ENCODE results near the gene CNMD.
"Not testable (repeated sequence)": the region's sequence is repeated elsewhere in the genome, so short reads cannot be mapped to it uniquely, and the experiment has no call there.

CNMD gene

DNA sequence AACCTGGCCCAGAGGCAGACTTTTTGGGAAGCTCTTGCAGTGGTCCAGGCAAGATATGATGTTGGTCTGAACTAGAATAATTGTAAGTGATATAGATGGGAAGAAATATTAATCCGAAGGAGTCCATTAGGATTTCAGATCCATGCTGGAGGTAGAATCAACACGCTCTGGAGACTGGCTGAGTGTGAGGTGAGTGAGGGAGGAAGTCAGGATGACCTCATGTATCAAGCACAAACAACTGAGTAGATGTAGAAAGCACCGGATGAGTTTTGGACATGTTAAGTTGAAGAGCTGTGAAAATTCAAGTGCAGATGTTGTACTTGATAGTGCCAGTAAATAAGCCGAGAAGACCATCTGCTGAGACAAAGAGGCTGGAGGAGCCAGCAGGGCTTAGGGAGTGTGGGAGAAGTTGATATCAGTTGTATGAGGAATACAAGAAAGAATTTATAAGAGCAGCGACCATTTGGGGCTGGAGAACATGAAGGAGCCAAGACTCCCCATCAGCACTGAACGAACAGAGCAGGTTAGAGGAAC lies 5.3 kb upstream of the CNMD start:
- DNase-seq (ENCODE audit: low spot score): no peak

- DNase-seq (ENCODE audit: low spot score): peak; percentile 17
These were observed 4.4 kb upstream of the CNMD start for GRCh38 chr13:52743988-52744387.

- no peak for DNase-seq (ENCODE audit: low spot score)
These were observed 3.9 kb upstream of the CNMD start for GRCh38 chr13:52743569-52743968.

- no peak for DNase-seq (ENCODE audit: low spot score)
These were observed 727 bp downstream of the CNMD start for GRCh38 chr13:52738719-52739467.

- DNase-seq (ENCODE audit: low spot score): no peak
These were observed 1.7 kb downstream of the CNMD start for GRCh38 chr13:52737965-52738364.

DNA sequence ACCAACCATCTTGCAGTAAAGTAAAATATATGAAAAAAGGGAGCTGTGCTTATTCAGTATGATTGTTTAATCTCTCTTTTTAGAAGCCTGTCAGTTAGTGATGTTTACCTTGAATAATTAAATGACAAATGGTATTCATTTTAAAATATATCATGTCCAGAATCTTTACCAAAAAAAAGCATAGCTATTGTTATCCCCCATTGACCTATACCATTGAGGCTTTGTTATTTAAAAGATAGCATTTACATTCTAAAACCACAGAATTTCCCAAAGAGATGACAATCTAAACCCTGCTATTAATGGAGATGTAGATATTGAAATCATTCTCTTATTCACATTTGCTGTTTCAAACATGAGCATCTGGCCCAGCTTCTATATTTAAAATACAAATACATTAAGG lies 2.2 kb downstream of the CNMD start:
- DNase-seq (ENCODE audit: low spot score): no peak

- no peak for DNase-seq (ENCODE audit: low spot score)
These were observed 2.7 kb downstream of the CNMD start for GRCh38 chr13:52736891-52737290.

- no peak for DNase-seq (ENCODE audit: low spot score)
These were observed 5.5 kb downstream of the CNMD start for GRCh38 chr13:52734075-52734623.

DNA sequence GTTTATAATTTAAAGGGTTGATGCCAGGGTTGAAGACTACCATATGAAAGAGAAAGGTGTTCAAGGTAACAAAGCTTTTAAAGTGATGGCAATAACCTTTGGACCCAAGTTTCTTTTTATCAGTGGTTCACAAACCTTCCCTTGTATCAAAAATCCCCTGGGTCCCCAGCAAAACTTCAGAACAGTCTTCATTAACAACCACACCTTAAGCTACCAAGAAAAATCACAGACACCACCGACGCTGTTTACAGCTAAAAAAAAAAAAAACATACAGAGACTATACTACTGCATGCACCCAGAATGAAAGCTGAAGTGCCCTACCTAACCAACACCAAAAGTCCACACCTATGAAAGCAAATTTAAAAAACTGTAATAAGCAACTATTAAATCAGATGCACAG lies 13.4 kb downstream of the CNMD start:
- no peak for DNase-seq (ENCODE audit: low spot score)

GRCh38 chr13:52725302-52725701 lies 14.3 kb downstream of the CNMD start:
- DNase-seq (ENCODE audit: low spot score): no peak

DNA sequence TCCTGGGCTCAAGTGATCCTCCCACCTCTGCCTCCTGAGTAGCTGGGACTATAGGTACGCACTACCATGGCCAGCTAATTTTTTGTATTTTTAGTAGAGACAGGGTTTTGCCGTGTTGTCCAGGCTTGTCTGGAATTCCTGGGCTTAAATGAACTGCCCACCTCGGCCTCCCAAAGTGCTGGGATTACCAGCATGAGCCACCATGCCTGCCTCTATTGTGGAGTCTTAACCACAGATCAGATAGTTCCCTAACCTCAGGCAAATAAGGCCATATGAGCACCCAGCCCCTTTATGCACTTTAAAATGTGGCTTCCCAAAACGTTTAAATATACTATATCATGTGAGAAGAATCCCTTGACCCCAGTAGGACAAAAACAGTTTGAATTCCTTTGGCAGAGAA lies 16.4 kb downstream of the CNMD start:
- DNase-seq (ENCODE audit: low spot score): no peak

- not testable (repeated sequence) for DNase-seq (ENCODE audit: low spot score)
These were observed 18.3 kb downstream of the CNMD start for GRCh38 chr13:52721356-52721755.

DNA sequence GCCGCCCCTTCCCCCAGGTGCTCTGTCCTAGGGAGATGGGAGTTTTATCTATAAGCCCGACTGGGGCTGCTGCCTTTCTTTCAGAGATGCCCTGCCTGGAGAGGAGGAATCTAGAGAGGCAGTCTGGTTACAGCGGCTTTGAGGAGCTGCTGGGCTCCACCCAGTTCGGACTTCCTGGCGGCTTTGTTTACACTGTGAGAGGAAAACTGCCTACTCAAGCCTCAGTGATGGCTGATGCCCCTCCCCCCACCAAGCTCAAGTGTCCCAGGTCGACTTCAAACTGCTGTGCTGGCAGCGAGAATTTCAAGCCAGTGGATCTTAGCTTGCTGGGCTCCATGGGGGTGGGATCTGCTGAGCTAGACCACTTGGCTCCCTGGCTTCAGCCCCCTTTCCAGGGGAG lies 18.7 kb downstream of the CNMD start:
- not testable (repeated sequence) for DNase-seq (ENCODE audit: low spot score)

DNA sequence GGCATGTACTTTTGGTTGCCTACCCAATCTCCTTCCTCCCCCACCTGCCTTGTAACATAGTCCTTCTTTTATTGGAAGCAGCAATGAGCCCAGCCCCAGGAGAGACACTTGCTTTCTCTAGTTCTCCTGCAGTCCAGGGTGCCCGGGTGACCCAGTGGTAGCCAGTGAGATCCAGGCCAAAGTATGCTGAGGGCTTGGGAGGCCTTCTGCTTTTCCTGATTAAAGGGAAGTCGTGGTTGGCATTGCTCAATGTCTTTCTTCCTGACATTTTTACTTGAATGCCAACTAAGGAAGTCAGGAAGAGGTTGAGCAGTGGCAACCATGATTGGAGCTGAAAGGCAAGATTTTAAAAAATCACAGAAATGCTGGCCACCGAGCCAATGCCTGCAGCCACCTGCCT lies 25.7 kb downstream of the CNMD start:
- DNase-seq (ENCODE audit: low spot score): no peak

- no peak for DNase-seq (ENCODE audit: low spot score)
These were observed 27.2 kb downstream of the CNMD start for GRCh38 chr13:52712385-52712784.

DNA sequence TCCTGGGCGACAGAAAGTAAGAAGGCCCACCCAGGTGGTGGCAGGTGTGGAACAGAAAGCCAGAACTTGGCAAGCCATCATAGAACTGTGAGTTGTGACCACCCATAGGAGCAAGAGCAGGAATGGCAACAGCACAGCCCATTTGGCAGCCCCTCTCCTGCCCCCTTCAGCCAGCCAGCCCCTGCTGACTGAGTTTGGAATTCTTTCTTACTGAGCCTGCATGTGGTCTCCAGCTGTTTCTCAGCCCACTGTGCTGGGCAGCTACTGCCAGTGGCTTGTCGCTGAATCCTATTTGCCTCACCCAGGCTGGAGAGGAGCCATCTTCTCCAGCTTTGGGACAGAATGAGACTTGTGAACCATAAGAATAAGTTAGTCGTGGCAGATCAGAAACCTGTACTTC lies 28.3 kb downstream of the CNMD start:
- DNase-seq (ENCODE audit: low spot score): no peak

- DNase-seq (ENCODE audit: low spot score): not testable (repeated sequence)
These were observed 31.4 kb downstream of the CNMD start for GRCh38 chr13:52708266-52708665.

DNA sequence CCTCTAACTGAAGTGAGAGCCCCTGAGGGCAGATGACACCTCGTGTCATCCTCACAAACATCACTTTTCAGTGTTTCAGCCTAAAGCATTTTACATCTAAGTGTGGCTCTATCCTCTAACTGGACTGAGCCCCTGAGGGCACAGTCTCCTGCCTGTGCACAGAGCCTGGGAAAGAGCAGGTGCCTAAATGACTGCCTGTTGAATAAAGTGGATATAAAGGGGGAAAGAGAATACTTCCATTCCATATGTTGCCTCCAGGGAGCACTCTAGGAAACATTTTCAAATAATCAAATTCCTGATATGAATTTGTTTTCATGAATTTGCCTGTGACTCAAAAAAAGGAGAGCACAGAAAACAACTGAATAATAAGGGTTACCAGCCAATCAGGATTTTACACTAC lies 32.2 kb downstream of the CNMD start:
- DNase-seq (ENCODE audit: low spot score): no peak

- DNase-seq (ENCODE audit: low spot score): no peak
These were observed 33.5 kb downstream of the CNMD start for GRCh38 chr13:52706081-52706480.

- no peak for DNase-seq (ENCODE audit: low spot score)
These were observed 36.1 kb downstream of the CNMD start for GRCh38 chr13:52703482-52703881.

GRCh38 chr13:52701728-52702465 lies 37.7 kb downstream of the CNMD start:
- DNase-seq (ENCODE audit: low spot score): no peak

DNA sequence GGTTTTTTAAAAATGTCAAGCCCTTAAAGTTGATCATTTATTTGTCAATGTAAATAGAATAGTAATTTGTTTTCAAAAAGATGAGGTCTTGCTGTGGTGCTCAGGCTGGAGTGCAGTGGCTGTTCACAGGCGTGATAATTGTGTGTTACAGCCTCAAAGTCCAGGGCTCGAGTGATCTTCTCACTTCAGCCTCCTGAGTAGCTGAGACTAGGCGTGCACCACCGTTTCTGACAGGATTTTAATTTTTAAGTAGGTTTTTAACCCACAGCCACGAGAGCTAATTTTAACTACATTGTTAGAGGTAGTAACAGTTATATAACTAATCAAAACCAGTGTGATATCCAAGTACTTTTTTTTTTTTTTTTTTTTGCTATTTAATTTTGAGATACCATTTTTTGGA lies 43.1 kb downstream of the CNMD start:
- no peak for DNase-seq (ENCODE audit: low spot score)

DNA sequence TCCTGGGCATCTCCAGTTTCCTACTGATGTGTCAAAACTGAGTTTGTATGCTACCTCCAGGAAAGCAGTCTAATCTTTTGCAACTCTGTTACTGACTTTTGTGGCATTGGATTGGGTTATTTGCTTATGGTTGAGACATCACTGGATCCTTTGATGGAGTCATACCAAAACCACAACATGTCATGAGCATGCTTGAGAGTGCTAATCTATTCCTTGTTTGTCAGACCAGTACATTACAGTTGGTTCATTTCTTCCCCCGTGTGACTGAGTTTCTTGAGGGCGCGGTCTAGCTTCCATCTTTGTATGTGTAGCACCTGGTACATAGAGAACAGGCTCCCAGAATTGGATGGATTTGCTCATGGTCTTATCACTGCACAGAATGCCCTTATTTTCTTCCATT lies 43.8 kb downstream of the CNMD start:
- DNase-seq (ENCODE audit: low spot score): no peak
